ENCODE measurements around the gene PLEKHG4B.

PLEKHG4B gene

GRCh38 chr5:184471-184870, 92.5 kb downstream of the PLEKHG4B start:
- H3K36me3 ChIP-seq (ENCODE audit: control insufficient read depth, insufficient read depth, low read length): no peaks in the 10 kb centered on the region
- no peak for DNase-seq (ENCODE audit: extremely low read depth, insufficient read length)
- TF ChIP-seq, protein P1, sequence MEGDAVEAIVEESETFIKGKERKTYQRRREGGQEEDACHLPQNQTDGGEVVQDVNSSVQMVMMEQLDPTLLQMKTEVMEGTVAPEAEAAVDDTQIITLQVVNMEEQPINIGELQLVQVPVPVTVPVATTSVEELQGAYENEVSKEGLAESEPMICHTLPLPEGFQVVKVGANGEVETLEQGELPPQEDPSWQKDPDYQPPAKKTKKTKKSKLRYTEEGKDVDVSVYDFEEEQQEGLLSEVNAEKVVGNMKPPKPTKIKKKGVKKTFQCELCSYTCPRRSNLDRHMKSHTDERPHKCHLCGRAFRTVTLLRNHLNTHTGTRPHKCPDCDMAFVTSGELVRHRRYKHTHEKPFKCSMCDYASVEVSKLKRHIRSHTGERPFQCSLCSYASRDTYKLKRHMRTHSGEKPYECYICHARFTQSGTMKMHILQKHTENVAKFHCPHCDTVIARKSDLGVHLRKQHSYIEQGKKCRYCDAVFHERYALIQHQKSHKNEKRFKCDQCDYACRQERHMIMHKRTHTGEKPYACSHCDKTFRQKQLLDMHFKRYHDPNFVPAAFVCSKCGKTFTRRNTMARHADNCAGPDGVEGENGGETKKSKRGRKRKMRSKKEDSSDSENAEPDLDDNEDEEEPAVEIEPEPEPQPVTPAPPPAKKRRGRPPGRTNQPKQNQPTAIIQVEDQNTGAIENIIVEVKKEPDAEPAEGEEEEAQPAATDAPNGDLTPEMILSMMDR (IDR thresholded peaks at IDR 0.05; ENCODE audit: insufficient read depth, low read length, poor library complexity, severe bottlenecking): no peak
- H3K27me3 ChIP-seq (replicated peaks; ENCODE audit: control insufficient read depth, insufficient read depth, low read length): no peaks in the 10 kb centered on the region; the same call in 1 of the 2 replicates
- no peak overlapping the region for H3K4me3 ChIP-seq (replicated peaks; ENCODE audit: low read depth, low read length)

- H3K36me3 ChIP-seq (ENCODE audit: control insufficient read depth, insufficient read depth, low read length): no peaks in the 10 kb centered on the region
- TF ChIP-seq, protein P1 (IDR thresholded peaks at IDR 0.05; ENCODE audit: insufficient read depth, low read length, poor library complexity, severe bottlenecking): no peak
- no peak for DNase-seq (ENCODE audit: extremely low read depth, insufficient read length)
- no peak overlapping the region for H3K4me3 ChIP-seq (replicated peaks; ENCODE audit: low read depth, low read length)
- H3K27me3 ChIP-seq (replicated peaks; ENCODE audit: control insufficient read depth, insufficient read depth, low read length): no peaks in the 10 kb centered on the region; the same call in 1 of the 2 replicates
These were observed 93.4 kb downstream of the PLEKHG4B start for GRCh38 chr5:185095-186070.

DNA sequence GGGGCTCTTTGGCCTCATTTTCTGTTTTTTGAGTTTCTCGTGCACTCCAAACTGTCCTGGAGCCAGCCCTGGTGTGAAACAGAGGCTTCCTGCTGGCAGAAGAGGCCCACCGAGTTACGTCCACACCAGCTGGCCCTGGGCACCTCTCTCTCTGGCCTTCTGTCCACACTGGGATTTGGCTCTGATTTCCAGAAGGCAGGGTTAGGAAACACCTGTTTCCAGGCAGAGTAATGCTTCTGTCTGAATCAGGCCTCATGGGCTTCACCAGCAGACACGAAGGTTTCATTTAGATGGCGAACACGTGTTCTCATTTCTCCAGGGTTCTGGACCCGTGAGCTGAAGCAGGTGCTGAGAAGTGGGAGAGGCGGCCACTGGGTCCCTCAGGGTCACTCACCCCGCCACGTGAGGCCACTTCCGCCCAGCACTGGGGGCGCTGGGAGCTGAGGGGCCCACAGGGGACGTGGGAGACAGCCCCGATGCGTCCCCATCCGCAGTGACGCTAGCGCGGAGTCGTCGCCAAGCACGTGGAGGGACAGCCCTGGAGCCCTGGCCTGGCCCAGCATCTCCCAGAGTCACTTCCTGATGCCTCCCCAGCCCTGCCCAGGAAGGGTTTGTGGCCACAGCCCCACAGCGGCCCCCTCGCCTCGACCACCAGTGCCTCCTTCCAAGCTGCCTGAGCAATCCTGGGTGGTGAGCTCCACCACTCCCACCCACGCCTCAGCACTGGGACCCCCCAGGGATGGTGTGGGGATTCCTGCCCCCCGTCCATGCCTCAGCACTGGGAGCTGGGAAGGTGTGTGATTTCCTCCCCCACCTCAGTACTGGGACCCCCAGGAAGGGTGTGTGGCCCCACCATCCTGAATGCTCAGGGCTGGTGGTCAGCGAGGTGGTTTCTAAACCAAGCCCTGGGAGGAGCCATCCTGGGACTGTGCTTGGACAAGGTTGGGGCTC, 94.4 kb downstream of the PLEKHG4B start:
- TF ChIP-seq, protein P1 (IDR thresholded peaks at IDR 0.05; ENCODE audit: insufficient read depth, low read length, poor library complexity, severe bottlenecking): no peak
- Histone ChIP-seq H3K27me3 (replicated peaks; ENCODE audit: control insufficient read depth, insufficient read depth, low read length) (no peaks in the 10 kb centered on the region; the same call in 1 of the 2 replicates), H3K4me3 (replicated peaks; ENCODE audit: low read depth, low read length) (no peak overlapping the region), H3K36me3 (ENCODE audit: control insufficient read depth, insufficient read depth, low read length) (no peaks in the 10 kb centered on the region)
- DNase-seq (ENCODE audit: extremely low read depth, insufficient read length): no peak

GRCh38 chr5:187042-187431, 95.1 kb downstream of the PLEKHG4B start:
- H3K4me3 ChIP-seq (replicated peaks; ENCODE audit: low read depth, low read length): no peak overlapping the region
- DNase-seq (ENCODE audit: extremely low read depth, insufficient read length): no peak
- no peaks in the 10 kb centered on the region; the same call in 1 of the 2 replicates for H3K27me3 ChIP-seq (replicated peaks; ENCODE audit: control insufficient read depth, insufficient read depth, low read length)
- H3K36me3 ChIP-seq (ENCODE audit: control insufficient read depth, insufficient read depth, low read length): no peaks in the 10 kb centered on the region
- TF ChIP-seq, protein P1 (IDR thresholded peaks at IDR 0.05; ENCODE audit: insufficient read depth, low read length, poor library complexity, severe bottlenecking): no peak

DNA sequence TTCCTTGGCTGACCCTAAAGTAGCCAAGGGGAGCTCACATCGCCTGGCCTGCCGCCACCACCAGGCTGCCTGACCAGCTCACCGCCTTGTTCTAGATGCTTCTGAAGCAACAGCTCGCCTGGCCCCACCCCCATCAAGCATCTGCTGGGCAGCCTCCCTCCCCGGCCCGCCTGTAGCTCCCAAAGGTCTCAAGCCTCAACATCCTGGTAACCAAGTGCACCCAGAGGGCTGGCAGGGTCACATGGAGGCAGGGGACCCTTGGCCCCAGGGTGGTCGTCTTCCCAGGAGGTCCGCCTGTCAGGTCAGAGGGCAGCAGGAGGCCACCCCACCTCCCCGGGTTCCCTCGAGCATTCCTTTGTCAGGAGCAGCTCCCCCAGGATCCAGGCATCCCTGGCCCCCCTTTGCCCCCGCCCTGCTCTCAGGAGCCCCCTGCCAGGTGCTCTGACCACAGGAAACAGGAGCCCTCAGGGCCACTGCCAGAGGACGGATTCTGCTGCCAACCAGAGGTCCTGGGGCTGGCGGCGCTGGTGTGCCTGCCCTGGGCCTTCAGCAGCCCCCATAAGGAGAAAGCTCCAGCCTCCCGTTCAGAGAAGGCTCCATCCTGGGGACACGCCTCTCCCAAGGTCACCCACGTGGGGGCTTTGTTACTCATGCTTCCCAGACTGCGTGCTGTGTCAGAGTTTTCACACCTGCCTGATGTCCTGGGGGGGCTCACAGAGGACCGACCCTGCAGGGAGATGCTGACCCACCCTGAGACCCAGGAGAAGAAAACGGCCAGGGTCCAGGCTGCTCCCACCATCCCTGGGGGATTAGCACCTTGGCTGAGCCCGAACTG, 95.9 kb downstream of the PLEKHG4B start:
- TF ChIP-seq, protein P1 (IDR thresholded peaks at IDR 0.05; ENCODE audit: insufficient read depth, low read length, poor library complexity, severe bottlenecking): no peak
- H3K36me3 ChIP-seq (ENCODE audit: control insufficient read depth, insufficient read depth, low read length): no peaks in the 10 kb centered on the region
- no peak for DNase-seq (ENCODE audit: extremely low read depth, insufficient read length)
- H3K4me3 ChIP-seq (replicated peaks; ENCODE audit: low read depth, low read length): no peak overlapping the region
- no peaks in the 10 kb centered on the region; the same call in 1 of the 2 replicates for H3K27me3 ChIP-seq (replicated peaks; ENCODE audit: control insufficient read depth, insufficient read depth, low read length)
